Measurements from ENCODE around the gene AURKAIP1. TPM values are rescaled to one million over a fixed set of nuclear protein-coding genes. Genes with fewer than 3 reads are reported as not detected.

The AURKAIP1 gene
- total RNA-seq, 2 donors from 2014 or later, result 159 to 162 TPM

GRCh38 chr1:1398677-1399186 lies 23.7 kb upstream of the AURKAIP1 start:
- WGBS, 2 experiments (ENCODE audit: insufficient coverage in 1 of 2, insufficient read length in 1 of 2), result 0% methylated on average over 25 to 54 of the region's 54 CpGs

DNA sequence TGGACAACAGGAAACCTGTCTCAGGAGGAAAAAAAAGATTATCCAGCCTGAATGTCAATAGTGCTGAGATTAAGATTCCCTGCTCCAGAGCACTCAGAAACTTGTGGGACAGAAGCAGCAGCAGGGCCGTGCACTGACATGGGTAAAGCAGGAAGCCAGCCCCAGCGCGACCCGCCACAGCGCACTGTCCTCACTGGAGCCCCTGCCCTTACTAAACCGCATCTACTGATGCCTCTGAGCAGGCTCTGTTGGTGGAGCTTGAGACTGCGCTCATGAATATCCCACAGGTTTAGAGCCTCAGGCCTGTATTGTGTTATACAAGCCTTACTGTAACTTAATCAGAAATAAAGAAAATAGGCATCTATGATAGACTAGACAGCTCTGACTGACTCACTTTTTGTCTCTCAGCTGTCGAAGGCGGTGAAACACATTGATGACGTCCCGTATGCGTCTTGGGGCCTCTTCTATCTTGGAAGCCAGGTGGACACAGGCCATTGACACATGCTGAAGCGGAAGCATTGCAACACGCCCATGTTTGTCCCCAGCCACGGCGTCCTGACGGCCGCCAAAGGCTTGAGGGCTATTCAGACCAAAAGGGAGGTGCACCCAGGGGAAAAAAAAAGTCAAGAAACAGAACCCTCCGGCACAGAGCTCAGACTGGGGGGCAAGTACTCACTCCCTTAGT lies 23.0 kb upstream of the AURKAIP1 start:
- Histone ChIP-seq H3K27ac (ENCODE audit: low read depth, low read length) (no peak overlapping the region), H3K9me3 (ENCODE audit: control insufficient read depth, low read length) (no peaks in the 10 kb centered on the region), H3K4me3 (ENCODE audit: low read length) (peak overlapping the region; percentile 98), H3K27me3 (ENCODE audit: control insufficient read depth, insufficient read depth, low read length, poor library complexity, severe bottlenecking) (no peaks in the 10 kb centered on the region), H3K9ac (ENCODE audit: extremely low read depth, low read length, poor library complexity, severe bottlenecking) (peak overlapping the region; percentile 90), H3K4me1 (ENCODE audit: control insufficient read depth, insufficient read depth, low read length) (peaks cover 20% of the 10 kb centered on the region), H3K36me3 (ENCODE audit: control insufficient read depth, insufficient read depth, low read length) (peaks cover 70% of the 10 kb centered on the region)
- peaks cover 69% of the 10 kb centered on the region for H3K36me3 Mint-ChIP-seq (ENCODE audit: low read depth)
- DNase-seq, result no peak
- H3K27me3 Mint-ChIP-seq (ENCODE audit: insufficient read depth), result no peaks in the 10 kb centered on the region
- no peaks in the 10 kb centered on the region for H3K9me3 Mint-ChIP-seq
- peaks cover 25% of the 10 kb centered on the region for H3K4me1 Mint-ChIP-seq
- H3K4me3 Mint-ChIP-seq, result peak overlapping the region; percentile 88
- H3K27ac Mint-ChIP-seq, result peak overlapping the region; percentile 93
- WGBS, 2 experiments (ENCODE audit: insufficient coverage in 1 of 2, insufficient read length in 1 of 2), result 74 to 81% methylated on average over 18 to 19 of the region's 19 CpGs
- no peak for TF ChIP-seq CTCF (conservative IDR thresholded peaks at IDR 0.05)

More at GRCh38 chr1:1398677-1399186, 23.7 kb upstream of the AURKAIP1 start:
- H3K4me1 ChIP-seq (ENCODE audit: control insufficient read depth, insufficient read depth, low read length), result peaks cover 20% of the 10 kb centered on the region
- H3K27me3 ChIP-seq (ENCODE audit: control insufficient read depth, insufficient read depth, low read length, poor library complexity, severe bottlenecking), result no peaks in the 10 kb centered on the region
- DNase-seq, result no peak
- H3K27ac Mint-ChIP-seq, result peak overlapping the region; percentile 93
- TF ChIP-seq CTCF (conservative IDR thresholded peaks at IDR 0.05), result no peak
- H3K27ac ChIP-seq (ENCODE audit: low read depth, low read length), result peak overlapping the region; percentile 73
- H3K9me3 Mint-ChIP-seq, result no peaks in the 10 kb centered on the region
- peaks cover 68% of the 10 kb centered on the region for H3K36me3 ChIP-seq (ENCODE audit: control insufficient read depth, insufficient read depth, low read length)
- H3K9ac ChIP-seq (ENCODE audit: extremely low read depth, low read length, poor library complexity, severe bottlenecking), result peak overlapping the region; percentile 90
- peak overlapping the region; percentile 88 for H3K4me3 Mint-ChIP-seq
- H3K36me3 Mint-ChIP-seq (ENCODE audit: low read depth), result peaks cover 69% of the 10 kb centered on the region
- H3K9me3 ChIP-seq (ENCODE audit: control insufficient read depth, low read length), result no peaks in the 10 kb centered on the region
- peaks cover 25% of the 10 kb centered on the region for H3K4me1 Mint-ChIP-seq
- peak overlapping the region; percentile 98 for H3K4me3 ChIP-seq (ENCODE audit: low read length)
- H3K27me3 Mint-ChIP-seq (ENCODE audit: insufficient read depth), result no peaks in the 10 kb centered on the region

GRCh38 chr1:1395166-1395565 lies 20.2 kb upstream of the AURKAIP1 start:
- H3K27ac Mint-ChIP-seq, result peak overlapping the region; percentile 62
- H3K4me3 ChIP-seq (ENCODE audit: low read length), result no peak overlapping the region
- H3K4me3 Mint-ChIP-seq, result no peak overlapping the region
- no peaks in the 10 kb centered on the region for H3K9me3 ChIP-seq (ENCODE audit: control insufficient read depth, low read length)
- peaks cover 75% of the 10 kb centered on the region for H3K36me3 ChIP-seq (ENCODE audit: control insufficient read depth, insufficient read depth, low read length)
- peaks cover 5% of the 10 kb centered on the region for H3K4me1 ChIP-seq (ENCODE audit: control insufficient read depth, insufficient read depth, low read length)
- H3K9ac ChIP-seq (ENCODE audit: extremely low read depth, low read length, poor library complexity, severe bottlenecking), result no peak overlapping the region
- no peaks in the 10 kb centered on the region for H3K27me3 Mint-ChIP-seq (ENCODE audit: insufficient read depth)
- no peak for TF ChIP-seq CTCF (conservative IDR thresholded peaks at IDR 0.05)
- H3K27ac ChIP-seq (ENCODE audit: low read depth, low read length), result no peak overlapping the region
- H3K9me3 Mint-ChIP-seq, result no peaks in the 10 kb centered on the region
- no peaks in the 10 kb centered on the region for H3K27me3 ChIP-seq (ENCODE audit: control insufficient read depth, insufficient read depth, low read length, poor library complexity, severe bottlenecking)
- peaks cover 8% of the 10 kb centered on the region for H3K4me1 Mint-ChIP-seq
- peaks cover 75% of the 10 kb centered on the region for H3K36me3 Mint-ChIP-seq (ENCODE audit: low read depth)
- no peak for DNase-seq
- WGBS, 2 experiments (ENCODE audit: insufficient coverage in 1 of 2, insufficient read length in 1 of 2), result 98 to 100% methylated on average over 3 to 11 of the region's 11 CpGs
